ENCODE measurements around the gene GLI3.

Gene GLI3

DNA sequence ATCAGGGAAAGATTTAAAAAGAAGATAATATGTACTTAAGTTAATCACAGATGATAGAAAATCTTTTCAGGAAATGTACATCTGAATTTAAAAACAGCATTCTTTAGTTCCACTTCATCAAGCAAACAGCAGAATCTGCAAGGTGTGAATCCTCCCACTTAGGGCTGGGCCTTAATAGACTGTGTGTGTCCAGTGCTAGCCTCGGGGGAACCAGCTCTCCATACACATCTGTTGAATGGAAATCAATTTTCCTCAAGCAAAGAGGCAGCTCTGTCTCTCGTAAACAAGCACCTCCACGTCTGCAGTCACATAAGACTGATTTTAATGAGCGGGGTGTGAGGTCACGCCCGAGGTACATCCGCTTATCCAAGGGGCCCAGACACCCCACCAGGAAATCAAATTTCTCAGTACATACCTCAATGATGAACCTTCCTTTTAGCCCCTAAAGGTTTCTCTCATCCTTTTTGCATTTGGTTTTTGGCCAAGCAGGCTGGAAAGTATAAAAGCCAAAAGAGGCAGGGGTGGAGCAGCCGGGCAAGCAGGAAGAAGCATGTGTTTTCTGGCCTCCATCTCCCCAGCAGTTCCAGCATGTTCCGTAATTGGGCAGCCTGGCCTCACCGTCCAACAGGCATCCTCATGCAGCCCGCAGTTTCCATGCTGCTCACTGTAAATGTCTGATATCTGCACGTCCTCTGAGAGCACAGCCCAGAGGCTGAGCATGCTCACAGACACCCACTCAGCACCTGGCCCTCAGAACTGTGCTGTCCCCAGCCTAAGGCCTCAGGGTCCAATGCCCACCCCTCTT is 131.3 kb downstream of the GLI3 start:
- DNase-seq (ENCODE audit: low read depth): no peak

DNA sequence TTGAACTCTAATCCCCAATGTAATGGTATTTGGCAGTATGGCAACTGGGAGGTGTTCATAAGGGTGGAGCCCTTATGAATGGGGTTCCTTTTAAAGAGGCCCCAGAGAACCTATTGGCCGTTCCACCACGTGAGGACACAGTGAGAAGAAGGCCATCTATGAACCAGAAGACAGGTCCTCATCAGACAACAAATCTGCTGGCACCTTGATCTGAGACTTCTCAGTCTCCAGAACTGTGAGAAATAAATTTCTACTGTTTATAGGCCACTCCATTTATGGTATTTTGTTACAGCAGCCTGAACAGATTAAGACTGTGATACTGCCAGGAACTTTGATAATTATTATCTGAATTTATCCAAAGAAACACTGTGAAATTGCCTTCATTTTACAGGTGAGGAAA is 132.3 kb downstream of the GLI3 start:
- DNase-seq (ENCODE audit: low read depth): no peak

DNA sequence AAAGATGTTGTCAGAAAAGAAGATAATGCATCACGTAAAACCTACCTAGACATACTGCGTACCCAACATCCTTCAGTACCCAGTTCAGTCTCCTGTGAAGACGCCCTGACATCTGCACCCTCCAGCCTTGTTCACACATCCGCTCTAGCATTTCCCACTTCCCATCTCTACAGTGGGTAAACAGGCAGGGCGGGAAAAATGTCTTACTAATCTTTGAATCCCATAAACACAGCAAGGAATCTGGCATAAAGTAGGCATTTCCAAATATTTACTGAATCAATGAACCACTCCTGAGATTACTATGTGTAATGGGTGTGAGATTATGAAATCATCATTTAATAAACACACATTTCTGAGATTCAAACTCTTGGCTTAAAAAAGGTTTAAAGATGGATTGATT is 132.8 kb downstream of the GLI3 start:
- peak; percentile 33 for DNase-seq (ENCODE audit: low read depth)

DNA sequence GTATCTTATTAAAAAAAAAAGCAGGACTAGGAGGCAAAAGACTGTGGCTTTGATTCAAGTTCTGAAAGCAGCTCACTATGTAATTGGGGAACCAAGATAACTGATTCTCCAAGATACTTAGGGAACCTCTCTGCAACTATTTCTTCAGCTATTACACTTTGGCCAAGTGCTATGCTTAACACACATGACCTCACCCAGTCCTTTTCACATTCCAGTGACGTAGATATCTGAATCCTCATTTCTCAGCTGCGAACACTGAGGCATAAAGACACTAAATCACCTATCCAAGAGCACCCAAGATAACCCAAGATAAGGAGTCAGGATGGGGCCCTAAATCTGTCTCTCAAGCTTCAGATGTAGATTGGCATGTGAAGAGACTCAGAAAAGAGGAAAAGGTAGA is 133.6 kb downstream of the GLI3 start:
- no peak for DNase-seq (ENCODE audit: low read depth)

DNA sequence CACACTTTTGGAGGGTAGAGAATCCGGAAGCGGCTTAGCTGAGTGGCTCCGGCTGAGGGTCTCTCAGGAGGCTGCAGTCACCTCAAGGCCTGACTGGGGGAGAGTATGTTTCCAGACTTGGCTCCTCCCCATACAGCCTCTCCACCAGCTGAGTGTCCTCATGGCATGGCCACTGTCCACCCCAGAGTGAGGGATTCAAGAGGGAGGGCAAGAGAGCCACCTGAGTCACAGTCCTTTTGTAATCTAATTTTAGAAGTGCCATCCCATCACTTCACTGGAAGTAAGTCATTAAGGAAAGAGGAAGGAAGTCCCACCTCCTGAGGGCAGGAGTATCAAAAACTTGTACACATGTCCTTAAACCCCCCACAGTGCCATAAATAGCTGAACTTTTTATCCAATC is 134.0 kb downstream of the GLI3 start:
- no peak for DNase-seq (ENCODE audit: low read depth)

DNA sequence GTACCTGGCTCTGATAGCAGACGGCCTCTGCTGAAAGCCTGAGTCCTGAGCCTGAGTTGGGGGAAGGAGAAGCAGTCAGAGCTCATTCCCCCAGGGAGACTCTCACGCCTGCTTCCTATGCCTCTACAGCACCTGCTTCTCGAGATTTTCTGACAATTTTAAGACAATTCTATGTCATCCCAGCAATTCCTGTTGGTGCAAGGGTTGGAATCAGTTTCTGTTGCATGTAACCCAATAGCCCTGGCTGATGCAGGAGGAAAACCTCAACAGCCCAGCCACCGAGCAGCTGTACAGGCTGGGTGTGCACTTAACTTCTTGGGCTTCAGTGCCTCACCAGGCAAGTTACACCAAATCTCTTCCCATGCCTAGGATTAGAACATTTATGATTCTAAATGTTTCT is 134.7 kb downstream of the GLI3 start:
- no peak for DNase-seq (ENCODE audit: low read depth)

DNA sequence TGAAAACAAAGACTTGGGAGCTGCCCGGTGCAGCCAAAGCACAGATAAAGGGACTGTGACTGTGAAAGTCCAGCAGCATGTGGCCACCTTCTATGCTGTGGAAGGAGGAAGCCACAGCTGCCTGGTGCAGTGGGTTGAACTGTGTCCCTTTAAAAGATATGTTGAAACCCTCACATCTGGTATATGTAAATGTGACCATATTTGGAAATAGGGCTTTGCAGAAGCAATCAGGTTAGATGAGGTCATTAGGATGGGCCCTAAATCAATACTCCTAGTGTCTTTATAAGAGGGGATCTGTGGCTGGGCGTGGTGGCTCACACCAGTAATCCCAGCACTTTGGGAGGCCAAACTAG is 136.9 kb downstream of the GLI3 start:
- DNase-seq (ENCODE audit: low read depth): peak; percentile 47

DNA sequence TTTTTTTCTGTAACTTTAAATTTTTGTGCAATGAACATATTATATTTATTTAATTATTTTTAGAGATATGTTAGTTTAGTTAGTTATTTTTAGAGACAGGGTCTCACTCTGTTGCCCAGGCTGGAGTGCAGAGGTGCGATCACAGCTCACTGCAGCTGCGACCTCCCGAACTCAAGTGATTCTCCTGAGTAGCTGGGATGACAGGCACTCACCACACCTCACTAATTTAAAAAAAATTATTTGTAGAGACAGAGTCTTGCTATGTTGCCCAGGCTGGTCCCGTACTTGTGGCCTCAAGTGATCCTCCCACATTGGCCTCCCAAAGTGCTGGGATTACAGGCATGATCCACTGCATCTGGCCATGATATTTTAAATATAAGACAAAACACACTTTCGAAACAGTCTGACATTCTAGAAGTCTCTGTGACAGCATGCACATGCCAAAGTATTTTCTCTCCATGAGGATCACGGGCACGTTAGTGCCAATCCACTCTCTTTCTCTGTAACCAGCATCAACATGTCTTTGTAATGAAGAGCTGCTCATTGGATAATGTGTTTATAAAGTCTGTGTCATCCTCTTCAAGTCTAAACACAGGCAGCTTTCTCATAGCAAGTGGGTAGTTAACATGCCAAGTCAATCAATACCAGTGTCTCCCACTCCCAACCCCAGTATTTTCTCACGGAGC is 137.4 kb downstream of the GLI3 start:
- DNase-seq (ENCODE audit: low read depth): peak; percentile 53

DNA sequence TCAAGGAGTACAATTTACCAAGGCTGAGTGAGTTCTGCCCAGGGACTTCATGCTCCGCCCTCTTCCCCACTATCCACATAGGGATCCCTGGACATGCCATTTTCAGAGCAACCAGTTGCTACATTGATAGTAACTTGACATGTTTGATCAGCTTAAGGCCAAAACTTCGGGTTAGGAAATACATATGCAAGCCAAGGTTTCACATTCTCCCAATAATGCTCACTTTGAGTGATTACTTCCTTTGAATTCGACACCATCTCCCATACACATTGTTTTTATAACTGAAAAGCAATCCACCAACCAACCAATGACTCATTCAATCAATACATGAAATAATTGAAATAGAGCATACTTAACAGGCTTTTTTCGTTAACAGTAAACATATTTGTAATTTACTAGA is 137.9 kb downstream of the GLI3 start:
- no peak for DNase-seq (ENCODE audit: low read depth)

DNA sequence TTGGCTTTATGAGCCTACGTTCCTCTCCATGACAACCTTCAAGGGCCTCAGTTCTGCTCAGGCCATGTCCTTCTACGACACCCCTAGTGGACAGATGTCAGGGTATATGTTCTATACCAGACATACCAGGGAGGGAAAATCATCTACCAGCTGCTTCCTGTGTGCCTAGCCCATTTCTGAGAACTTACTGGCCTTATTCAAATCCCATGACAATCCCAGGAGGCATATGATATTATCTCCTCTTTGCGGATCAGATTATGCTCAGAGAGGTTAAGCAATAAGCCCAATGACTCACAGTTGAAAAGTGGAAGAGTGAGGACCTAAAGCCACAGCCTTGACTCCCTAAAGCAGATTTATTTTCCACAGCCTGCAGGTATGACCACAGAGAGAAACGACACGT is 139.3 kb downstream of the GLI3 start:
- DNase-seq (ENCODE audit: low read depth): peak; percentile 88

DNA sequence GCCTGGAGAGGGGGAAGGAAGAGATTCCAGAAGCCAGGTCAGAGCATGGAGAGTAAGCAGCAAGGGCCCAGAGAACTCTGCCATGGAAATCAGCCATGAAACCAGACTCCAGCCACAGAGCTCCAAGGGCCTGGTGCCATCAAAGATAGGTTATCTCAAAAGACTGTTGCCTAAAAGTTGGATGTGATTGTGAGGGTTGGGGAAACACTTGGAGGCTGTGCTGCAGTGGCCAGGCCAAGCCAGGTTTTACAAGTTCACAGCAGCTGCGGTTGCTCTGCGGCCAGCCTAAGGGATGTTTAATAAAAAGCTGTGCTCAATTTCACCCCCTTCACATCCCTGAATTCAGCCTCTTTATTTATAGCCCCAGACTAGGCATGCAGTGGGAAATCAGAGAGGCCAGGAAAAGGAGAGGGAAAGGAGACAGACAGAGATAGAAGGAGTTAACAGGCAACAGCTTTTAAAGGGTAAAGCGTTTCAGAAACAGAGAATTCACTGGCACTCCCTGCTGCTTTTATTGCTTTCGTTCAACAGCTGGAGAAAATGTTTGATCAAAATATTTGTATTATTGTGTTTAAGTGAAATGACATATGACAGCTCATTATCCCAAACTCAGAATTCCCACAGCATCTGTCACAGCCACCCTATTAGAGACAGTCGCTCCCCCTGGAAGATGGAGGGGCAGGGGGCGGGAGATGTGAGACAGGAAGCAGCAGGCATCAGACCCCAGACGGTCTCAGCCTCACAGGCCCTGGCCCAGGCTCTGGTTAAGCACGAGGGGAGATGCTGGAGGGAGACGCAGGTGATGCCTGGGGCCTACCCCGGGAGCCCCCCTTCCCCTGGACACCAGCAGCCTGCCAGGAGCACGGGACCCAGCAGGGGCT is 140.1 kb downstream of the GLI3 start:
- DNase-seq (ENCODE audit: low read depth): peak; percentile 34

DNA sequence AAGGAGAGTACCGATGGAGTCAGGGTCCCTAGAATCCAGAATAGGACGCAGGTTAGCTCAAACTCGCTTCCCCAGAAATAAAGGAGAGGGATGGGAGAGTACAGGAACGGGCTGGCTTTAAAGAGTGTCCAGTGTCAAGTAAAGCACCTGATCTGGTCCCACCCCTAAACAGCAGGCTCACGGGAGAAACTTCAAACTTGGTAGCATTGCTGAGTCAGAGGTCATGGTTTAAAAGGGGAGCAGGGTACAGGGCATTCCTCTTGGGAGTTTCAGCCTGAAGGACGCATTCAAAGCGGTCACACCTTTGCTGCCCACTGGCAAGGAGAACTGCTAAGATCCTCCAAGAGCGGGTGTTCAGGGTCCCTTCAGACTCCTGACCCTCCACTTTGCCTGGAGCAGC is 140.7 kb downstream of the GLI3 start:
- no peak for DNase-seq (ENCODE audit: low read depth)

DNA sequence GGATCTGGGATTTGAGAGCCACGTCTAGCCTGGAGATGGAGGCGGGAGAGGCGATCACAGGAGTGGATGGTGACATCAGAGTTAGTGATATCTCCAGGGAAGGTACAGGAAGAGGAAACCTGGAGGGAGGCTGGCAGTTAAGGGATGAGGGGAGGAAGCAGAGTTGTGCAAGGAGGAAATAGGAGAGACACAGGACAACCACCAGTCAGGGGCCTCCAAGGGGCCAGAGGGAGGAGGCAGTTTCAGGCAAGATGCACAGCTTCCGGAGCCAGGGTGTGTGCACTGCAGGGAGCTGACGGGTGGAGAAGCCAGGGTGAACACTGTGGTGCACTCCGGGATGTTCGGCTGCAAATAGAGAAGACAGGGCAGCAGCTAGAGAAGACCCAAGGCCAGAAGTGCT is 141.2 kb downstream of the GLI3 start:
- no peak for DNase-seq (ENCODE audit: low read depth)

DNA sequence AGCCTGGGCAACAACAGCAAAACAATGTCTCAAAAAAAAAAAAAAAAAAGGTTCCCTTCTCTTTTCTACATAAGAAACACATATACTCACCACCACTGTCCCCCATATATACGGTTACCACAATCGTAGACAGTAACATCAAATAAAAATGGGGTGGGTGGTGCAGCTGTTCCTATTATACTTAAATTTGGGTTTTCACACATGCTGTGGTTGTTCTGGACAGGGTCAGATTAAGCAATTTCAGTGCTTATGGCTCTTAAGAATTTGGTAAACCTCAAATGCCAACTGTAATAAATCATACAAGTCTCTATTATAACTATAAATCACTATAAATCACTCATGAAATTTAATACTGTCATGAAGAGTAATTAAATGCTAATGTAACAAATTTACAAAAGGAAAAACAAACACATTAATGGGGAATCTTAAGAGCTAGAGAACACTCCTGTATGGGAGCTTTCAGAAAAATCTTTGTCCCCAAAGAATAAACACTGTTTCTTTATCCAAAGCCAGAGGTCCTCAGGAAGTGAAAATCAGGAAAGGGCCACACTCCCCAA is 143.6 kb downstream of the GLI3 start:
- peak; percentile 36 for DNase-seq (ENCODE audit: low read depth)

DNA sequence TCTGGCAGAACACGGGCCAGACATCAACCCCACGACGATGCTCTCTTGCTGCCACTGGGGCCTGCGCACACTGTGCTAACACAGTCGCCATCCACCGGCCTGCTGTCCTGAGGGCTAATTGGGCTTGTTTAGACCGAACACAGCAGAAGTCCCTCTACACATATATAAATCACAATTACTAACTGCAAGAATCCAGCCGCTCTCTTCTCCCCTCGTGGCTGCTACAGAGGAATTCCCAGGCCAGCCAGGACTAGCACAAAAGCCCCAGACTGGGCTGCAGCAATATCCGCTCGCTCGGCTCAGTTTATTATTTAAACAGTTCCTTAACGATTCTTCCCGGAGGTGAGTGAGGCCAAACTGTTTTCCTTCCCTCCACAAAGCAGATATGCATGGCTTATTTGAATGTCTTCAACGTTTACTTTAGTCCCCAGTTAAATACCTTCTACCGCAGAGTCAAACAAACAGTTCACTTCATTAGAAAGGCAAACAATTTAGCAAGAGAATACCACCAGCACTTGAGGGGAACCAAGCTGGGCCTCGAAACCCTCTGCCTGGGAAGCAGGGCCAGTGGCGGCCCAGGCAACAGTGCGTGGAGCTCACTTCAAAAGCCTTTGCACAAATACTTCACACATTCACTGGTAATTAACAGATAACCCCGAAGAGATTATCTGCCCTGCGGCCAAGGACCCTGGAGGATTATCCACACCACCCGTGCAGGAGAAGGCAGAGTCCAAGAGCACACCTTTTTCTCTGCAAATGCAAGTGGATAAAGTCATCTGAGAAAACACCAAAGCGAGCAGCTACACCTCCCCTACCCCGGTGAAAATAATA is 145.3 kb downstream of the GLI3 start:
- DNase-seq (ENCODE audit: low read depth): no peak

DNA sequence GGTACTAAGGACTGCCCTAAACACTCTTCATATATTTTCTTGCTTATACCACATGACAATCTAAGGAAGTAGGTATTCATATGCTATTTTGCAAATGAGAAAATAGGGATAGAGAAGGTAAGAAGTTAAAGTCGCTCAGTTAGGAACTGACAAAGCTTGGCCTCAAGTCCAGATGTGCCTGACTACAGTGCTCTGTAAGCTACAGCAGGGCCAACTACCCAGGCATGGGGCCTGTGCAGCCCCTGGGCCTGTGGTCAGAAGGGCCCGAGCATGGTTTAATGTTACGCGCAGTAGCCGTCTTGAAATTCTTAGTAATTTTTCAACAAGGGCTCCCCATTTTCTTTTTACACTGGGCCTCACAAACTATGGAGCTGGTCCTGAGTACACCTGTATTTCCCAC is 146.2 kb downstream of the GLI3 start:
- no peak for DNase-seq (ENCODE audit: low read depth)

DNA sequence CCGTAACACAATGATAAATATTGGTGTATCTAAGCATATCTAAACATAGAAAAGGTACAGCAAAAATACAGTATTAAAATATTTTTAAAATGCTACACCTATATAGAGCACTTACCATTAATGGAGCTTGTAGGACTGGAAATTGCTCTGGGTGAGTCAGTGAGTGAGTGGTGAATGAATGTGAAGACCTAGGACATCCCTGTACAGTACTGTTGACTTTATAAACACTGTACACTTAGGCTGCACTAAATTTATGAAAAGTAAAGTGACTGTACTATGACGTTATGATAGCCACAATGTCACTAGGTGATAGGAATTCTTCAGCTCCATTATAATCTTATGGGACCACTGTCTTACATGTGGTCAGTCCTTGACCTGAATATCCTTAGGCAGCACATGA is 147.0 kb downstream of the GLI3 start:
- no peak for DNase-seq (ENCODE audit: low read depth)

DNA sequence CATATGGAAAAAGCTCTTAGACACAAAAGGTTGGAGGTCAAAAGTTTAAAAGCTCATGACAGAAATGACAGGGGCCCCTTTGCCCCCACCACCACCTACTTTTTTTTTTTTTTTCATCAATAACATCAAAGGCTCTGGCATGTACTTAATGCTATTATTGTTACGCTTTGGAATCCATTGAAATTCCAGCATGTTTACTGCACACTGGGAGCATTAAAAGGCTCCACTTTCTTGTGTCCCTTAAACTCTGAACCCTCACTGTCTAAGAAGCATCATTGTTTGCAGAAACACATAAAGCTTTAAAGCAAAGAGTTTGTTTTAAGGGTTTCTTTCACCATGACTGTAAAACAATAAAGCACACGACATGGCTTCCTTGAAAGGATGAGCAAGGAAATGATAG is 149.4 kb downstream of the GLI3 start:
- no peak for DNase-seq (ENCODE audit: low read depth)

DNA sequence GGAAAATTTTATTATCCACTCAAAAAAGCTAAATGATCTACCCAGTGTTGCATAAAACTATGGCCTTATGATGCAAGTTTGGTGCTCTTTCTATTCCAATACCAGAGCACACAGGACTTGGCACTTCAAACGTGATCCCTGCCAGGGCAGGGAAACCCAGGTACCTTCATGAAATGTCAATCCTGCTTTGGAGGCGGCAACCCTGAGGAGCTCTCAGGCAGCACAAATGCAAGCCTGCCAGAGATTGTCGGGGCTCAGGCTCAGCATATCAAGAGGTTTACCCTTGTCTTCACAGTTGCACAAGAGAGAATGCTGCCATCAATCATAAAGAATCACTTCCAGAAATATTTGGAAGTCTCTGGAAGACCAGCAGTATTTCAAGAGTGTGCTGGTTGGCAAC is 151.5 kb downstream of the GLI3 start:
- DNase-seq (ENCODE audit: low read depth): no peak

DNA sequence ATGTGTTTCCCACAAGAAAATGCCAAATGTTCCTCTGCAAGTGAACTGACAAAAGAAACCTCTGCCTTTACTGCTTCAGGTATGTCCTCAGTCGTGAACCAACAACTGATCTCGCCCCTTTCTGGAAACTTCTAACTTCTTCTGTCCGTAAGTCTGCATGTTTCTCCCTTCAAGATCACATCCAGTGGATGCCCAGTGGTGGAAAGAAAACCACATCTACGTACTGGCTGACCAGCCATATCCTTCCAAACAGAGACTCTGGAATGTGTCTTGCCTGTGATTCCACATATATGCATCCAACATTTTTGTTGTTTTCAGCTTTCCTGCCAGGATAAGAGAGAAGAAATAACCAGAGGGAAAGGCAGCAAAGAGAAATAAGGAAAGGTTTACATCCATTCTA is 152.7 kb downstream of the GLI3 start:
- DNase-seq (ENCODE audit: low read depth): no peak

DNA sequence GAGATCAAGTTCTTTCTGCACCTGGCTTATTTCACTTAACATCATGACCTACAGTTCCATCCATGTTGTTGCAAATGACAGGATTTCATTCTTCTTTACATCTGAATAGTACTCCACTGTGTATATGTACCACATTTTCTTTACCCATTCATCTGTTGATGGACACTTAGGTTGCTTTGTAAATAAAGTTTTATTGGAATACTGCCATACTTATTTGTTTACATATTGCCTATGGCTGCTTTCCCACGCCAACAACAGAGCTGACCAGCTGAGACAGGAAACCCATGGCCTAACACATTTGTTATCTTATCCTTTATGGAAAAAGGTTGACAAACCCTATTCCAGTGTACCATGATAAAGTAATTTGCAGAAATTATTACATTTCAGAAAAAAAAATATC is 153.7 kb downstream of the GLI3 start:
- DNase-seq (ENCODE audit: low read depth): no peak

DNA sequence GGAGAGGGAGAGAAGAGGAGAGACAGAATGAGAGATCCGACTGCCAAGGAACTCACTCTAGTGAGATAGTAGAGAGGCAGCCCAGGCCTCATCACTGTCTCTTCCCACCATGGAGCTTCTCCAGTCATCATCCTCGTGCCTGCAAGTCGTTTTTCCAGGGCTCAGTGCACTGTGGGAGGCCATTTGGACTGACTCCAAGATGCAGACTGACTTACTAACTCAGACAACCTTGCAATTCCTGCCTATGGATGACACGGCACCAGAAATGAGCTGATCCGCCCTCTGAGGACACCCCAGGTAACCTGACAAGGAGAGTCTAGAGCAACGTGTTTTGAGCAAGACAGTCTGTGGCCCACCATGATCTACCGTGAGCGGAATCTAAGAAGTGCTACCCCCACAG is 154.9 kb downstream of the GLI3 start:
- peak; percentile 34 for DNase-seq (ENCODE audit: low read depth)
